Tibial nerve (tissue), 4 donors: Measurements from ENCODE around the gene APOC3. TPM values are rescaled to one million over a fixed set of nuclear protein-coding genes. Genes with fewer than 3 reads are reported as not detected.
A peak's percentile ranks its signal among the peaks of the same experiment; 100 is the strongest.

Source experiments
- DNase-seq, 2 donors: peaks; one replicate each; pipeline ENCODE4 v3.0.0-alpha.2; 2019; ENCODE audit warnings: low spot score in 2 of 2
- H3K27ac ChIP-seq, 4 donors: fragments of 200-600 bp; sonication (generic) in 3 of 4; one replicate each; pipeline ENCODE4 v1.5.1; 2017 to 2019; ENCODE audit warnings: mild to moderate bottlenecking in 1 of 4
- H3K27me3 ChIP-seq, 2 donors: fragments of 200-600 bp; sonication (generic) in 1 of 2; one replicate each; pipeline versions ENCODE4 v1.5.1 to v1.6.0; 2017 to 2019
- H3K36me3 ChIP-seq, 3 donors: fragments of 200-600 bp; sonication (generic); one replicate each; pipeline ENCODE4 v1.5.1; 2018 to 2019
- H3K4me1 ChIP-seq, 4 donors: fragments of 200-600 bp; sonication (generic) in 3 of 4; one replicate each; pipeline ENCODE4 v1.5.1; 2017 to 2019
- H3K4me3 ChIP-seq, 4 donors: fragments of 200-600 bp; sonication (generic) in 3 of 4; one replicate each; pipeline ENCODE4 v1.5.1; 2017 to 2019; ENCODE audit warnings: mild to moderate bottlenecking in 1 of 4, moderate library complexity in 1 of 4
- H3K9me3 ChIP-seq, 4 donors: fragments of 200-600 bp; sonication (generic) in 3 of 4; one replicate each; pipeline ENCODE4 v1.5.1; 2017 to 2019
- CTCF ChIP-seq, 5 experiments: fragments of 200-600 bp in 3 of 5; fragments of 450-650 bp in 2 of 5; sonication (generic) in 3 of 5; IDR thresholded peaks; one replicate each; pipeline ENCODE4 v1.5.1; 2016 to 2019; ENCODE audit warnings: antibody characterized with exemption in 5 of 5, mild to moderate bottlenecking in 3 of 5, moderate library complexity in 2 of 5
- EP300 ChIP-seq, 2 donors: sonication (generic); formaldehyde crosslinking; IDR thresholded peaks; one replicate each; pipeline ENCODE4 v1.6.1; 2017; ENCODE audit warnings: antibody characterized with exemption in 2 of 2, mild to moderate bottlenecking in 1 of 2
- POLR2A ChIP-seq, 2 donors: fragments of 450-650 bp; IDR thresholded peaks; one replicate each; pipeline ENCODE4 v1.6.1; 2017; ENCODE audit warnings: antibody characterized with exemption in 2 of 2, mild to moderate bottlenecking in 2 of 2, moderate library complexity in 2 of 2
- WGBS, 2 donors: methylation state at CpG; one replicate each; pipeline ENCODE4 v1.1.5; 2018; 5-methylcytosine and 5-hydroxymethylcytosine counted together
- total RNA-seq, 4 donors: library from RNA; depleted of rRNA; stranded (reverse); fragments of >200 nt; gene quantifications; one replicate each; pipeline ENCODE4 v1.1.0, GENCODE V29; 2016

Gene APOC3
- total RNA-seq, 4 donors from 2014 or later = not detected

GRCh38 chr11:116844722-116845121 lies 15.0 kb downstream of the APOC3 start:
- no peak for DNase-seq
- Histone ChIP-seq H3K4me1 (peaks cover 0 to 13% (median 6%) of the 10 kb centered on the region in 4 donors), H3K27me3 (no peaks in the 10 kb centered on the region), H3K27ac (peak overlapping the region in 2 of 4 donors; percentile 7 to 48), H3K9me3 (no peaks in the 10 kb centered on the region), H3K36me3 (peaks cover 3 to 71% (median 20%) of the 10 kb centered on the region in 3 donors), H3K4me3 (no peak overlapping the region)
- 71 to 75% methylated on average over 4 of the region's 4 CpGs for WGBS, 2 donors
- TF ChIP-seq EP300 (IDR thresholded peaks at IDR 0.05) = no peak
- no peak for TF ChIP-seq CTCF (IDR thresholded peaks at IDR 0.05)
- TF ChIP-seq POLR2A (IDR thresholded peaks at IDR 0.05) = no peak

GRCh38 chr11:116847612-116848011 lies 17.9 kb downstream of the APOC3 start:
- Histone ChIP-seq H3K27ac (no peak overlapping the region), H3K9me3 (no peaks in the 10 kb centered on the region), H3K4me1 (peaks cover 0 to 18% (median 16%) of the 10 kb centered on the region in 4 donors), H3K27me3 (no peaks in the 10 kb centered on the region), H3K36me3 (peaks cover 3 to 71% (median 20%) of the 10 kb centered on the region in 3 donors), H3K4me3 (no peak overlapping the region)
- no peak for DNase-seq
- TF ChIP-seq EP300 (IDR thresholded peaks at IDR 0.05) = no peak
- WGBS, 2 donors = 96% methylated on average over 4 of the region's 4 CpGs

GRCh38 chr11:116849060-116849459 lies 19.4 kb downstream of the APOC3 start:
- TF ChIP-seq EP300 (IDR thresholded peaks at IDR 0.05) (no peak), CTCF (IDR thresholded peaks at IDR 0.05) (no peak), POLR2A (IDR thresholded peaks at IDR 0.05) (no peak)
- Histone ChIP-seq H3K36me3 (peaks cover 0 to 66% (median 20%) of the 10 kb centered on the region in 3 donors), H3K4me3 (no peak overlapping the region), H3K4me1 (peaks cover 0 to 32% (median 28%) of the 10 kb centered on the region in 4 donors), H3K9me3 (no peaks in the 10 kb centered on the region), H3K27ac (no peak overlapping the region), H3K27me3 (no peaks in the 10 kb centered on the region)
- DNase-seq = no peak
- WGBS, 2 donors = 95 to 97% methylated on average over 12 of the region's 12 CpGs

- TF ChIP-seq POLR2A (IDR thresholded peaks at IDR 0.05) (no peak), EP300 (IDR thresholded peaks at IDR 0.05) (no peak), CTCF (IDR thresholded peaks at IDR 0.05) (no peak)
- peaks cover 0 to 67% (median 20%) of the 10 kb centered on the region in 3 donors for H3K36me3 ChIP-seq
- H3K4me3 ChIP-seq = no peak overlapping the region
- WGBS, 2 donors = 87 to 93% methylated on average over 6 of the region's 6 CpGs
- DNase-seq = no peak
- H3K4me1 ChIP-seq = peaks cover 0 to 36% (median 30%) of the 10 kb centered on the region in 4 donors
- H3K9me3 ChIP-seq = no peaks in the 10 kb centered on the region
- no peaks in the 10 kb centered on the region for H3K27me3 ChIP-seq
- H3K27ac ChIP-seq = no peak overlapping the region
Measured at GRCh38 chr11:116849486-116849885, 19.8 kb downstream of the APOC3 start.

- Histone ChIP-seq H3K27me3 (no peaks in the 10 kb centered on the region), H3K4me3 (no peak overlapping the region), H3K4me1 (peaks cover 0 to 37% (median 30%) of the 10 kb centered on the region in 4 donors), H3K36me3 (peaks cover 0 to 66% (median 15%) of the 10 kb centered on the region in 3 donors), H3K27ac (peak overlapping the region in 2 of 4 donors; percentile 50 to 58), H3K9me3 (no peaks in the 10 kb centered on the region)
- TF ChIP-seq EP300 (IDR thresholded peaks at IDR 0.05) = no peak
- TF ChIP-seq CTCF (IDR thresholded peaks at IDR 0.05) = no peak
- TF ChIP-seq POLR2A (IDR thresholded peaks at IDR 0.05) = no peak
- DNase-seq = no peak
- 43 to 61% methylated on average over 7 of the region's 7 CpGs for WGBS, 2 donors
Measured at GRCh38 chr11:116851626-116852025, 21.9 kb downstream of the APOC3 start.
